ENCODE data around the gene ENTR1.
A peak's percentile ranks its signal among the peaks of the same experiment; 100 is the strongest.

ENTR1 gene

GRCh38 chr9:136395345-136396218 lies 14.8 kb downstream of the ENTR1 start:
- DNase-seq = no peak

GRCh38 chr9:136395020-136395340 lies 15.4 kb downstream of the ENTR1 start:
- no peak for DNase-seq

GRCh38 chr9:136394312-136395019 lies 15.9 kb downstream of the ENTR1 start:
- no peak for DNase-seq

- no peak for DNase-seq
These were observed 16.9 kb downstream of the ENTR1 start for GRCh38 chr9:136393531-136393930.

- DNase-seq = no peak
These were observed 17.6 kb downstream of the ENTR1 start for GRCh38 chr9:136392538-136393449.

GRCh38 chr9:136391737-136392537 lies 18.5 kb downstream of the ENTR1 start:
- DNase-seq = no peak

GRCh38 chr9:136389396-136389795 lies 21.0 kb downstream of the ENTR1 start:
- DNase-seq = no peak

- no peak for DNase-seq
These were observed 23.2 kb downstream of the ENTR1 start for GRCh38 chr9:136387217-136387616.

- peak in 1 of 2 experiments; percentile 50 for DNase-seq
These were observed 24.4 kb downstream of the ENTR1 start for GRCh38 chr9:136386018-136386417.

- no peak for DNase-seq
These were observed 25.4 kb downstream of the ENTR1 start for GRCh38 chr9:136385015-136385414.

- no peak for DNase-seq
These were observed 27.0 kb downstream of the ENTR1 start for GRCh38 chr9:136383436-136383835.

- no peak for DNase-seq
These were observed 28.4 kb downstream of the ENTR1 start for GRCh38 chr9:136381966-136382513.

GRCh38 chr9:136381311-136381710 lies 29.1 kb downstream of the ENTR1 start:
- DNase-seq = no peak

- DNase-seq = no peak
These were observed 30.0 kb downstream of the ENTR1 start for GRCh38 chr9:136380381-136380780.

GRCh38 chr9:136379891-136380290 lies 30.5 kb downstream of the ENTR1 start:
- no peak for DNase-seq

- DNase-seq = no peak
These were observed 31.0 kb downstream of the ENTR1 start for GRCh38 chr9:136379401-136379800.

GRCh38 chr9:136379003-136379287 lies 31.5 kb downstream of the ENTR1 start:
- no peak for DNase-seq

- DNase-seq = no peak
These were observed 32.0 kb downstream of the ENTR1 start for GRCh38 chr9:136378170-136379002.

- no peak for DNase-seq
These were observed 32.9 kb downstream of the ENTR1 start for GRCh38 chr9:136377341-136378169.

- no peak for DNase-seq
These were observed 34.0 kb downstream of the ENTR1 start for GRCh38 chr9:136376457-136376856.
